ENCODE measurements around the gene SFRP4. TPM values are rescaled to one million over a fixed set of nuclear protein-coding genes. Genes with fewer than 3 reads are reported as not detected.

Gene SFRP4
- total and polyA plus RNA-seq, 2 donors (not counting 3 experiments of a cell fraction or from before 2014, with no cell fraction given): not detected

- intact Hi-C loops (cut with micrococcal nuclease): loop anchor here (1.0 to 2.0 kb wide), 3 partner anchors 205 to 417 kb away; no protein-coding TSS in a partner anchor
- no peaks in the 10 kb centered on the region for H4K20me1 ChIP-seq (replicated peaks; ENCODE audit: control insufficient read depth, extremely low read depth, insufficient read depth, low read length)
- no peak overlapping the region for H3K27ac ChIP-seq (ENCODE audit: insufficient read depth, low read depth, low read length)
- H3K79me2 ChIP-seq (ENCODE audit: control insufficient read depth, insufficient read depth, low read length): no peaks in the 10 kb centered on the region
- H3K9me3 ChIP-seq (replicated peaks; ENCODE audit: control insufficient read depth, insufficient read depth, low read length): no peaks in the 10 kb centered on the region
- POLR2A ChIA-PET: no interaction called here
- FAIRE-seq (no peak), DNase-seq (ENCODE audit: low read depth, low spot score) (no peak)
- no TSS peak for BruUV-seq (replicated peaks)
- H3K4me1 ChIP-seq (ENCODE audit: control insufficient read depth, extremely low read depth, insufficient read depth, low read length): no peaks in the 10 kb centered on the region
- no peaks in the 10 kb centered on the region for H3K9me1 ChIP-seq (replicated peaks; ENCODE audit: control insufficient read depth, extremely low read depth, insufficient read depth, low read length)
- no peak overlapping the region for H2AFZ ChIP-seq (ENCODE audit: low read depth, low read length)
- H3K9ac ChIP-seq (replicated peaks; ENCODE audit: extremely low read depth, insufficient read depth, low read length): no peak overlapping the region
- no peaks in the 10 kb centered on the region for H3K36me3 ChIP-seq (ENCODE audit: control insufficient read depth in 2 of 2, extremely low read depth in 1 of 2, insufficient read depth in 2 of 2, low read length in 2 of 2)
- H3K27me3 ChIP-seq (ENCODE audit: control insufficient read depth in 2 of 2, insufficient read depth in 2 of 2, low read length in 2 of 2): no peaks in the 10 kb centered on the region
- no peak overlapping the region for H3K4me3 ChIP-seq (replicated peaks in 1 of 3; ENCODE audit: insufficient read depth in 1 of 3, low read depth in 1 of 3, low read length in 3 of 3)
- no peak overlapping the region for H3K4me2 ChIP-seq (ENCODE audit: insufficient read depth, low read length)
- TF ChIP-seq FOS (IDR thresholded peaks at IDR 0.05; ENCODE audit: borderline replicate concordance, insufficient read depth, low read length): no peak
- dilution Hi-C loops (cut with MboI; ENCODE audit: extremely low pct_ligation_motif_present, low sequenced_read_pairs): no loop called here
- CTCF ChIA-PET: interaction anchor here (0.9 to 4.0 kb wide), 19 partner anchors 7 to 758 kb away, joined by 3 to 27 read pairs (median 6); partner anchors contain the start of gene SFRP4
Observed at GRCh38 chr7:37901890-37902524, 14.6 kb downstream of the SFRP4 start.

GRCh38 chr7:37901236-37901827, 15.3 kb downstream of the SFRP4 start:
- no TSS peak for BruUV-seq (replicated peaks)
- Histone ChIP-seq H3K79me2 (ENCODE audit: control insufficient read depth, insufficient read depth, low read length) (no peaks in the 10 kb centered on the region), H3K4me3 (replicated peaks in 1 of 3; ENCODE audit: insufficient read depth in 1 of 3, low read depth in 1 of 3, low read length in 3 of 3) (no peak overlapping the region), H3K4me1 (ENCODE audit: control insufficient read depth, extremely low read depth, insufficient read depth, low read length) (no peaks in the 10 kb centered on the region), H2AFZ (ENCODE audit: low read depth, low read length) (no peak overlapping the region), H3K4me2 (ENCODE audit: insufficient read depth, low read length) (no peak overlapping the region), H3K9ac (replicated peaks; ENCODE audit: extremely low read depth, insufficient read depth, low read length) (no peak overlapping the region), H3K9me1 (replicated peaks; ENCODE audit: control insufficient read depth, extremely low read depth, insufficient read depth, low read length) (no peaks in the 10 kb centered on the region), H3K9me3 (replicated peaks; ENCODE audit: control insufficient read depth, insufficient read depth, low read length) (no peaks in the 10 kb centered on the region), H3K27ac (ENCODE audit: insufficient read depth, low read depth, low read length) (no peak overlapping the region), H3K27me3 (ENCODE audit: control insufficient read depth in 2 of 2, insufficient read depth in 2 of 2, low read length in 2 of 2) (no peaks in the 10 kb centered on the region), H4K20me1 (replicated peaks; ENCODE audit: control insufficient read depth, extremely low read depth, insufficient read depth, low read length) (no peaks in the 10 kb centered on the region), H3K36me3 (ENCODE audit: control insufficient read depth in 2 of 2, extremely low read depth in 1 of 2, insufficient read depth in 2 of 2, low read length in 2 of 2) (no peaks in the 10 kb centered on the region)
- DNase-seq (ENCODE audit: low read depth, low spot score): peak; percentile 52
- ChIA-PET CTCF (interaction anchor here (0.9 to 4.0 kb wide), 19 partner anchors 8 to 759 kb away, joined by 3 to 27 read pairs (median 6); partner anchors contain the start of gene SFRP4), POLR2A (no interaction called here)
- FAIRE-seq: no peak
- dilution Hi-C loops (cut with MboI; ENCODE audit: extremely low pct_ligation_motif_present, low sequenced_read_pairs) (no loop called here), intact Hi-C loops (cut with micrococcal nuclease) (loop anchor here (1.0 to 2.0 kb wide), 3 partner anchors 205 to 418 kb away; no protein-coding TSS in a partner anchor)
- TF ChIP-seq POLR2A (IDR thresholded peaks at IDR 0.05; ENCODE audit: low read depth, low read length) (no peak), CTCF (IDR thresholded peaks at IDR 0.05; ENCODE audit: extremely low read depth in 1 of 2, insufficient read depth in 1 of 2, low read depth in 1 of 2, low read length in 2 of 2) (peak; percentile 18 to 35), MYC (IDR thresholded peaks at IDR 0.05; ENCODE audit: low read depth, low read length) (no peak), MAX (IDR thresholded peaks at IDR 0.05; ENCODE audit: insufficient read depth, insufficient read length) (no peak), POLR2AphosphoS5 (IDR thresholded peaks at IDR 0.05; ENCODE audit: insufficient read depth, low read depth, low read length) (no peak)
